ENCODE data around the gene PTPN4. TPM values are rescaled to one million over a fixed set of nuclear protein-coding genes. Genes with fewer than 3 reads are reported as not detected.

The PTPN4 gene
- total RNA-seq, 1 experiment from 2014 or later, result 44.5 TPM

DNA sequence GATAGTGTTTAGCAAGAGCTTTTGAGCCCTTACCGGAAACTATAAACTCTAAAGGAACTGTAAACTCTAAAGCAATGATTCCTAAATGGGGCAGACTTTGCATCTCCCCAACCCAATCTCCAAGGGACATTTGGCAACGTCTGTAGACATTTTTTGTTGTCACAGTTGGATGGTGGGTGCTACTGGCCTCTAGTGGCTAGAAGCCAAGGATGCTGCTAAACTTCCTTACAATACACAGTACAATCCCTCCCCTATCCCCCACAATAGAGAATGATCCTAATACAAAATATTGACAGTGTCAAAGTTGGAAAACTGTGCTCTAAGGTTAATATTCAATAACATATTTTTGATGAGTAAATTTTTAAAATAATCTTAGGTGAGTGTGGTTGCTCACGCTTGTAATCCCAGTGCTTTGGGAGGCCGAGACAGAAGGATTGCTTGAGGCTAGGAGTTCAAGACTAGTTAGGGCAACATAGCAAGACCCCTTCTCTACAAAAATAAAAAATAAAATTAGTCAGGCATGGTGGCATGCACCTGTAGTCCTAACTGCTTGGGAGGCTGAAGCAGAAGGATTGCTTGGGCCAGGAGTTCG is 66.7 kb downstream of the PTPN4 start:
- Histone ChIP-seq H3K4me1 (ENCODE audit: insufficient read depth, low read length) (peaks cover 30% of the 10 kb centered on the region), H4K20me1 (ENCODE audit: low read length) (no peaks in the 10 kb centered on the region), H3K4me2 (ENCODE audit: low read length) (no peak overlapping the region), H3K9me2 (replicated peaks; ENCODE audit: low read length) (no peaks in the 10 kb centered on the region), H3K4me3 (ENCODE audit: low read length) (no peak overlapping the region), H3K9ac (ENCODE audit: low read length) (no peak overlapping the region), H3K27me3 (ENCODE audit: low read length) (no peaks in the 10 kb centered on the region), H3K27ac (ENCODE audit: low read length) (no peak overlapping the region), H2AFZ (ENCODE audit: low read length) (no peak overlapping the region), H3K9me3 (ENCODE audit: low read length) (no peaks in the 10 kb centered on the region), H3K79me2 (ENCODE audit: low read length) (peaks cover 63% of the 10 kb centered on the region), H3K36me3 (ENCODE audit: low read depth, low read length) (no peaks in the 10 kb centered on the region), H3F3A (ENCODE audit: low read length, unreplicated experiment) (no peaks in the 10 kb centered on the region)
- ChIA-PET POLR2A (ENCODE audit: unreplicated experiment) (no interaction called here), CTCF (no interaction called here)
- DNase-seq (peak; percentile 67), ATAC-seq (peak; percentile 57)
- TF ChIP-seq, protein P1, sequence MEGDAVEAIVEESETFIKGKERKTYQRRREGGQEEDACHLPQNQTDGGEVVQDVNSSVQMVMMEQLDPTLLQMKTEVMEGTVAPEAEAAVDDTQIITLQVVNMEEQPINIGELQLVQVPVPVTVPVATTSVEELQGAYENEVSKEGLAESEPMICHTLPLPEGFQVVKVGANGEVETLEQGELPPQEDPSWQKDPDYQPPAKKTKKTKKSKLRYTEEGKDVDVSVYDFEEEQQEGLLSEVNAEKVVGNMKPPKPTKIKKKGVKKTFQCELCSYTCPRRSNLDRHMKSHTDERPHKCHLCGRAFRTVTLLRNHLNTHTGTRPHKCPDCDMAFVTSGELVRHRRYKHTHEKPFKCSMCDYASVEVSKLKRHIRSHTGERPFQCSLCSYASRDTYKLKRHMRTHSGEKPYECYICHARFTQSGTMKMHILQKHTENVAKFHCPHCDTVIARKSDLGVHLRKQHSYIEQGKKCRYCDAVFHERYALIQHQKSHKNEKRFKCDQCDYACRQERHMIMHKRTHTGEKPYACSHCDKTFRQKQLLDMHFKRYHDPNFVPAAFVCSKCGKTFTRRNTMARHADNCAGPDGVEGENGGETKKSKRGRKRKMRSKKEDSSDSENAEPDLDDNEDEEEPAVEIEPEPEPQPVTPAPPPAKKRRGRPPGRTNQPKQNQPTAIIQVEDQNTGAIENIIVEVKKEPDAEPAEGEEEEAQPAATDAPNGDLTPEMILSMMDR (conservative IDR thresholded peaks at IDR 0.05; ENCODE audit: low read depth, low read length), result peak; percentile 88
- no peak for TF ChIP-seq EZH2phosphoT487 (IDR thresholded peaks at IDR 0.05; ENCODE audit: borderline replicate concordance, low read length)
- no TSS peak for BruUV-seq (replicated peaks)
- intact Hi-C loops (cut with micrococcal nuclease), result loop anchor here (10.0 kb wide), 2 partner anchors 278 to 348 kb away; no protein-coding TSS in a partner anchor

DNA sequence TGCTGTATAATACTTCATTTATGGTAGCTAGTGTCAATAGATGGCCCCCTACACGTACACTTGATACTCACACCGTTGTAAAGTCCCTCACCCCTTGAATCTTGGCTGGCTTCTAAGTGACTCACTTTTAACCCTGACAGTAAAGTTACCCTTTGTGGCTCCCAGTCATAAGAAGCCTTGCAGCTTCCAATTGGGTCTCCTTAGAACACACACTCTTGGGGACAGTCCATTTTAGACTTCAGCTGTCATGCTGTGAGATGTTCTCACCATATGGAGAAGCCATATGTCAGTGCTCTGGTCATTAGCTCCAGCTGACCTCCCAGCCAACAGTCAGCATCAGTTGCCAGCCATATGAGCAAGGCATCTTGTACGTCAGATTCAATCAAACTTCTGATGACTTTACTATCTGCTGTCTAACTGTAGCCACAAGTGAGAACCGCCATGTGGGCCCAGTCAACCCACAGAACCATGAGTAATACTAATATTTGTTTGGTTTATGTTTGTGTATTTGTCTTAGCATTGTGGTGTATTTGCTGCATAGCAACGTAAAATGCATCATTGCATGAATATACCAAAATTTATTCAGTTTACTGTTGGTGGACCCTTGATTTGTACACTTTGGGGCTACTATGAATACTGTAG is 68.3 kb downstream of the PTPN4 start:
- CTCF ChIA-PET, result no interaction called here
- Histone ChIP-seq H3K4me3 (ENCODE audit: low read length) (no peak overlapping the region), H3F3A (ENCODE audit: low read length, unreplicated experiment) (no peaks in the 10 kb centered on the region), H3K9ac (ENCODE audit: low read length) (no peak overlapping the region), H4K20me1 (ENCODE audit: low read length) (no peaks in the 10 kb centered on the region), H3K79me2 (ENCODE audit: low read length) (peaks cover 67% of the 10 kb centered on the region), H2AFZ (ENCODE audit: low read length) (no peak overlapping the region), H3K4me1 (ENCODE audit: insufficient read depth, low read length) (peaks cover 30% of the 10 kb centered on the region), H3K27me3 (ENCODE audit: low read length) (no peaks in the 10 kb centered on the region), H3K4me2 (ENCODE audit: low read length) (0 out of 2 replicates have a peak overlapping the region, but pooled peaks have one; percentile 8), H3K9me3 (ENCODE audit: low read length) (no peaks in the 10 kb centered on the region), H3K27ac (ENCODE audit: low read length) (peak overlapping the region; percentile 61), H3K36me3 (ENCODE audit: low read depth, low read length) (no peaks in the 10 kb centered on the region), H3K9me2 (replicated peaks; ENCODE audit: low read length) (no peaks in the 10 kb centered on the region)
- peak; percentile 63 for DNase-seq
- TF ChIP-seq EZH2 (IDR thresholded peaks at IDR 0.05; ENCODE audit: low read length, unreplicated experiment), result no peak
- TF ChIP-seq, protein P1 (conservative IDR thresholded peaks at IDR 0.05; ENCODE audit: low read depth, low read length), result 0 out of 2 replicates have a peak, but pooled peaks have one; percentile 26
- no peak for TF ChIP-seq EZH2phosphoT487 (IDR thresholded peaks at IDR 0.05; ENCODE audit: borderline replicate concordance, low read length)
- POLR2A ChIA-PET (ENCODE audit: unreplicated experiment), result interaction anchor here (1.1 kb wide), 1 partner anchor 68 kb away, joined by 3 read pairs; the partner anchor contains the start of gene PTPN4
- no TSS peak for BruUV-seq (replicated peaks)
- intact Hi-C loops (cut with micrococcal nuclease), result loop anchor here (10.0 kb wide), 2 partner anchors 277 to 347 kb away; no protein-coding TSS in a partner anchor
- ATAC-seq, result peak; percentile 72
